Posterior vena cava (tissue), 2 donors: Measurements from ENCODE around the gene SART3. TPM values are rescaled to one million over a fixed set of nuclear protein-coding genes. Genes with fewer than 3 reads are reported as not detected.
"Not testable (repeated sequence)": the region's sequence is repeated elsewhere in the genome, so short reads cannot be mapped to it uniquely, and the experiment has no call there.

Source experiments
- DNase-seq: peaks from one replicate; pipeline ENCODE4 v3.0.0-alpha.2; 2020; ENCODE audit warnings: low spot score
- intact Hi-C, 2 donors: fragments of 100-400 bp; cut with DNase I; formaldehyde crosslinking; loops; one replicate each; pipeline versions ENCODE4 v1.14.1 to v1.14.2; 2022 to 2023
- total RNA-seq, 2 donors: library from RNA; stranded (reverse); fragmentation: NEBNext Ultra II Directional; extraction: Animal tissue kit (Norgen Biotek cat#: 25700); gene quantifications; one replicate each; pipeline ENCODE4 v1.2.1, GENCODE V29; 2021
- donor health status: DM: yes; HTN: yes; CAD: no.
- donor health status: DM: yes; HTN: yes; CAD: no.

Gene SART3
- total RNA-seq, 2 donors from 2014 or later: 27.4 to 28.9 TPM

DNA sequence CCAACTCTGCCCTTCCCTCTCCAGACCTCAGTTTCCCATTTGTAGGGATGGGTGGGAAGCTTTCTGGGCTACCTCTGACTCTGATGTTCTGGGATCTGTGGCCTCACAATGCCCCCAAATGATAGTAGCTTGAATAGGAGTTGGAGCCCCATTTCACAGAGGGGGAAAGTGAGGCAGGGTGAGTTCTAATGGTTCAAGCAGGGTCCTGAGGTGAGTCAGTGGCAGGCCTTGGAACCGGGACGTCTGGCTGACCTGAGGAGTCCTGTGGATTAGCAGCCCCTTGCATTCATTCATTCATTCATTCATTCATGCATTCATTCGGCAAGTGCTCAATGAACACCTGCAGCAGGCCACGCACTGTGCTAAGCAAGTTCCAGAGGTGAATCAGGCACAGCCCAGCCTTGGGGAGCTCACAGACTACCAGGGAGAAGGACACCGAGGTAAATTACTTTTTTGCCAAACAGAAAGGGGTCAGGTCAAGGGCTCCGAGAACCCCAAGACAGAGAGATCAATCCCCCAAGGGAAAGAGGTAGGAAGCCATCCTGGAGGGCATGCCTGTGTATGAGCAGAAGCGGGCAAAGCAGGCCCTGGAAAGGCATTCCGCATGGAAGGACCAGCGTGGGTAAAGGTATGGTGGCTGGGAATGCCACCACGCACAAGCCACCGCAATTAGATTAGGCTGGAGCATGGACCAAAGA lies 37.7 kb upstream of the SART3 start:
- intact Hi-C loops: no loop called here
- DNase-seq: no peak

DNA sequence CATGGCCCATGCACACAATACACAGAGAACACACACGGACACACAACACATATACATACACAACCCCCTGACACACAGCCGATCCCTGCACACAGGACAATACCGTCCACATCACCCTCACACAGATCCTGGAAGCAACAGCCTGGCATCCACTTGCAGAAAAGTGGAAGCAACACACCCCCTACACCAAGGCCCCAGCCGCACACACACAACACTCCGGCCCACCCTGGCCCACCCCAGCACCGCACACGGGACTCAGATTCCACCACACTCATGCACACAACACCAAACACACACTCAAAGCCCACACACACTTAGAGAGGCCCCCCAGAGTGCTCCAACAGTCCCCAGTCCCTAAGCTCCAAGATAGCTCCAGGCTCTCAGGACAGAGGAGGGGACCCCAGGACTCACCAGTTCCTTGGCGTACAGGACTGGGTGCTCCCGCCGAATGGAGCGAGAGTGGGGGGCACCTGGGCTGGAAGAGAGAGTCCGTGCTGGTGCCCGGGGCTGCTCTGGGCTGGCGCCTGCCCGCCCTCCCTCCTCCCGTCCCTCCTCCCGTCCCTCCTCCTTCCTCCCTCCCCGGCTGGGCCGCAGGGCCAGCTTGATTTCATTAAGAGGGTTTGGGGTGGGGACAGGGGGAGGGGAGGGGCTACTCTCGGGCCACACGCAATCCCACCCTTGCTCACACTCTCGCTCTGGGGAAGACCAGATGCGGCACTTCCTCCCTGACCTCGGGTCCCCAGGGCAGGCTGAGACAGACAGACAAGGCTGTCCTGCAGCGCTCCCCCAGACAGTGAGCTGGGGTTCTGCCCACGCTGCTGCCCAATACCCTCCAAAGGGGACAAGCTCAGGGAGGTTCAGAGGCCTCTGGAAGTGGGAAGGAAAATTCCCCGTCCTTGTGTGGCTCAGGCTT lies 36.8 kb upstream of the SART3 start, which contains the start of gene TMEM119:
Gene TMEM119 (minus strand): TSS at position 526 of the 913 bp plus-strand sequence. CDS start 5,701 bp downstream, outside the sequence.
- intact Hi-C loops: no loop called here
- no peak for DNase-seq

DNA sequence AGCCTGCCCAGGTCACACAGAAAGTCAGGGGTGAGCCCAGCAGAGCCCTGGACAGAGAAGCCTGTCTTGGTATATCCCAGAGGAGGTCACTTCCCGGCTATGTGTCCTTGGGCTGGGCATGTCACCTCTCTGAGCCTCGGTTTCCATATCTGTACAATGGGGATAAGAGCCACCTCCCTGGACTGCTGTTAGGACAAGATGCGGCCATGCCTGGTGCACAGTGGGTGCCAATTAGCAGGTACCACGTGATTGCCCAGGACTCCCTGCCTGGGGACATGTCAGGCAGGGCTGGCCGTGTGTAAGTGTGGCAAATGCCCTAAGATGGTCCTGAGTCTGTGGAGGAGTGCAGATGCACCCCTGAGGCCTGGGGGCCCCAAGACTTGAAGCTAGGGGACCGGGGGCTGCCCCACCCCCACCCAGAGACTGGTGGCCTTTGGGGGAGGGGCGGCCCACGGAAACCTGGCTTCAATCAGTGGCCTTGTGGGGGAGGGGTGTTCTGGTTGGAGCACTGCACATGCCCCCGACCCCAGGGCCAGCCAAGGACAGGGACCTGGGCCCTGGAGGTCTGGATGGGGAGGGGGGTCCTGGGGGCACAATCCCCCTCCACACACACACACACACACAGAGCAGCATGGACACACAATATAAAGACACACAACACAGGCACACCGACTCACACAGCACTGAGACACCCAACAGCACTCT lies 36.0 kb upstream of the SART3 start:
- intact Hi-C loops: no loop called here

GRCh38 chr12:108595711-108596647 lies 35.0 kb upstream of the SART3 start:
- intact Hi-C loops: no loop called here
- DNase-seq: no peak

More for the DNA sequence above, 36.0 kb upstream of the SART3 start:
- no peak for DNase-seq

DNA sequence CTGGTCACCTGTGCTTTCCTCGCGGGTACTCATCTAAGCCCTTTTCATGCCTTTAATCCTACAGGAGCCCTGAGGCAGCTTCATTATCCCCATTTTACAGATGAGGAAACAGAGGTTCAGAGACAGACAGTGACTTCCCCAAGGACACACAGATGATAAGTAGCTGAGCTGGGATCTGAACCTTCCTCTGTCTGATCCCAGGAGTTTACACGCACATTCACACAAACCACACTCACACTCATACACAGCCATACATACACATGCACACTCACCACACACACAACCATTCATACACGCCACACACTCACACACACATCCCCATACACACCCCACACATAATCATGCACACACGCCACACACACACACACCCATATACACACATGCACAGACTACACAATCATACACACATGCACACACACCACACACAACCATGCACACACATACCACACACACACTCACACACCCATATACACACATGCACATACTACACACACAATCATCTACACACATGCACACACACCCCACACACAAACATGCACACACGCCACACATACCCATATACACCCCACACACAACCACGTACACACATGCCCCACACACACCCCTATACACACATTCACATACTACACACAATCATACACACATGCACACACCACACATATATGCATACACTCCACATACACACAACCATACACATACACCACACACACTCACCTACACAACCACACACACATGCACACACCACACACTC lies 34.2 kb upstream of the SART3 start:
- intact Hi-C loops: no loop called here
- DNase-seq: peak; percentile 51

DNA sequence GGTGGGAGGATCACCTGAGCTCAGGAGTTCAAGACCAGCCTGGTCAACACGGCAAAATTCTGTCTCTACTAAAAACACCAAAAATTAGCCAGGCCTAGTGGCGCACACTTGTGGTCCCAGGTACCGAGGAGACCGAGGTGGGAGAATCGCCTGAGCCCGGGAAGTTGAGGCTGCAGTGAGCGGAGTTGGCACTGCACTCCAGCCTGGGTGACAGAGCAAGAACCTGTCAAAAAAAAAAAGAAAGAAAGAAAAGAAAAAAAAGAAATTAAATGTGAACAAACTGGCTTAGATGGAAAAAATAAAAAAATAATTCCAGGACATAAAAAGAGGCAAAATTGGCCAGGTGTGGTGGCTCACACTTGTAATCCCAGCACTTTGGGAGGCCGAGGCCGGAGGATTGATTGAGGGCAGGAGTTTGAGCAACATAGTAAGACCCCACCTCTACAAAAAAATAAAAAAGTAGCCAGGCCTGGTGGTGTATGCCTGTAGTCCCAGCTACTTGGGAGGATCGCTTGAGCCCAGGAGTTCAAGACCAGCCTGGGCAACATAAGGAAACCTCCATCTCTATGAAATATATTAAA lies 33.4 kb upstream of the SART3 start:
- peak; percentile 53 for DNase-seq
- intact Hi-C loops: no loop called here

GRCh38 chr12:108592033-108592909 lies 31.3 kb upstream of the SART3 start:
- DNase-seq: peak; percentile 57
- intact Hi-C loops: no loop called here

- DNase-seq: peak; percentile 76
- intact Hi-C loops: no loop called here
Measured at GRCh38 chr12:108591267-108591980, 30.5 kb upstream of the SART3 start.

DNA sequence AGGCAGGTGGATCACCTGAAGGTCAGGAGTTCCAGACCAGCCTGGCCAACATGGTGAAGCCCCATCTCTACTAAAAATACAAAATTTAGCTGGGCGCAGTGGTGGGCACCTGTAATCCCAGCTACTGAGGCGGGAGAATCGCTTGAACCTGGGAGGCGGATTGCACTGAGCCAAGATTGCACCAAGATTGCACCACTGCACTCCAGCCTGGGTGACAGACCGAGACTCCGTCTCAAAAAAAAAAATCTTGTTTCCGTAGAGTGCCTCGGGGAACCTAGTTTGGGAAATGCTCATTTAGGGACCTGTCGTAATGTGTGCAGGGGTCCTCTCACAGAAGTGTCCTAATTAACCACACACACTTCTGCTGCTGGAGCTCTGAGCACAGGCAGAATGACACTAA lies 29.5 kb upstream of the SART3 start:
- intact Hi-C loops, DNase-seq: not testable (repeated sequence)

GRCh38 chr12:108589840-108590229 lies 28.9 kb upstream of the SART3 start:
- peak; percentile 48 for DNase-seq
- intact Hi-C loops: no loop called here

DNA sequence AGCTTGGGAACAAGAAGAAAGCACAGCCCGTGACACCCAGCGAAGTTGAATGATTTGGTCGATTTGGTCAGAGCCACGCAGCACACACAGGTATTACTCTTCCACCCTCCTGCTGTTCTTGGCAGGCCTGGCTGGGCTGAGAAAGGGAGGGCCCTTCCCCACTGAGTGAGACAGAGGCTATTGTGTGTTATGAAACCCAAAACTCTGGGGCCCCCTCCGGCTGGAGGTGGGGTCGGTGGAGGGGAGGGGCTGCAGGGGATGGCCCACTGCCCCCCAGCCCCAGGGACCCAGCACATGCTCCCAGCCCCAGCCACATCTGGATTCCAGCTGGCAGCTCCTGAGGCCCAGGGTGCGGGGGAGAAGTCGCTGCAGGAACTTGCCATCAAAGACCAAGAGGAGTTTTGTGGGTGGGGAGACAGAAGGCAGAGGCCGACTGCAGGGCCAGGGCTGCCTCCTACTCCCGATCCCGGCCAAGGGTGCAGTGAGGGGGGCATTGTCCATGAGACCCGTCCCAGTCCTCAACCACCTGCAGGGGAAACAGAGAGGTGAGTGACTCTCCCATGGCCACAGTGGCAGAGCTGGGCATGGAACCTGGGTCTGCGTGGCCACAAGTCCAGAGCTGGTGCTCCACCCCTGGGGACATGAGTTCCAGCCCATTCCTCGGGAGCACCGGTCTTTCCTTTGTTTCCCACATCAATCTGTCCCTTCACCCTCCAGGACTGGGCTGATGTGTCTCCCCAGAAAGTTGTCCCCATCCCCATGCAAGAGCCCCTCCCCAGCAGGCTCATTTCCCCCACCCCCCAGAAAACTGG lies 28.3 kb upstream of the SART3 start:
- intact Hi-C loops: no loop called here

GRCh38 chr12:108587826-108588225 lies 26.9 kb upstream of the SART3 start:
- DNase-seq: peak; percentile 57
- intact Hi-C loops: no loop called here

More for the DNA sequence above, 28.3 kb upstream of the SART3 start:
- DNase-seq: peak; percentile 73

DNA sequence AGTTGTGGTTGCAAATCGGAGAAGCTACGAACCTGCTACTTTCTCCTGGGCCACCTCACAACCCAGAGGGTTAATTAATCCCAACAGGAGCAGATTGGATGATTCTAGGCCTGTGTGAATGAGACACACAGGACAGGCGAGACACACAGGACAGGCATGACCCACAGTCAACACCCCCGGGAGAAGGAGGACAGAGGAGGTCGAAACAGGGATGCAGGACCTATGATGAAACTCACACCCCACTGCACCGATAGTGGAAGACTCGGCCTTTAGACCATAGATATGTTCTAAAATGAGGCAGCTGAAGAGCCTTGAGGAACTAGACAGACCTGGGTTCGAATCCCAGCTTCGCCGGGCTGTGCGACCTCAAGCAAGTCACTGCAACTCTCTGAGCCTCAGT lies 25.3 kb upstream of the SART3 start:
- DNase-seq: no peak
- intact Hi-C loops: no loop called here

GRCh38 chr12:108585864-108586263 lies 24.9 kb upstream of the SART3 start:
- no peak for DNase-seq

DNA sequence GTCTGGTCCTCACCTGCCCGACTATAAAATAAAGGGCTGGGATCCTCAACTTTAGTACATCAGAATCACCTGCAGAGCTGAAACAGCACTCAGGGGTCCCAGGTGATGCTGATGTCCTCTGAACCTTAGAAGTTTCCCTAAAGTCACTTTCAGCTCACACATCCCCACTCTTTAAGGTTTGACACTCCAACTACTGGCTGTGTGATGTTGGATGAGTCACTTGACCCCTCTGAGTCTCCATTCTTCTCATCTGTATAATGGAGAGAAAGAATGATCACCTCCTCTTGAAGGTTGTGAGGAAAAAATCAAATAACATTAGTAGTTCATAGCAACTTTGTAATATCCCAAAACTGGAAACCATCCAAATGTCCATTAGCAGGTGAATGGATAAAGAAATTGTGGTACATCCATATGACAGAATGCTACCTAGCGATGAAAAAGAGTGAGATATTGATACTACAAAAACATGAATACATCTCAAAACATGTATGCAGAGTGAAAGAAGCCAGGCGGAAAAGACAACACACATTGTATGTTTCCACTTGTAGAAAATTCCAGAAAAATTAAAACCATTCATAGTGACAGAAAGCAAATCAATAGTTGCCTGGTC lies 23.6 kb upstream of the SART3 start:
- intact Hi-C loops: no loop called here
- DNase-seq: no peak

More at GRCh38 chr12:108585864-108586263, 24.9 kb upstream of the SART3 start:
- intact Hi-C loops: no loop called here
